DMS114 treated with DMSO at 0.1 percent for 48 hours (cell line): ENCODE results near the gene PPP1CC.
"Not testable (repeated sequence)": the region's sequence is repeated elsewhere in the genome, so short reads cannot be mapped to it uniquely, and the experiment has no call there.

Experiments
- DNase-seq: peaks from one replicate; lab custom pipeline; 2025; ENCODE audit not compliant: unreplicated experiment; lab: John Stamatoyannopoulos, UW

The PPP1CC gene

DNA sequence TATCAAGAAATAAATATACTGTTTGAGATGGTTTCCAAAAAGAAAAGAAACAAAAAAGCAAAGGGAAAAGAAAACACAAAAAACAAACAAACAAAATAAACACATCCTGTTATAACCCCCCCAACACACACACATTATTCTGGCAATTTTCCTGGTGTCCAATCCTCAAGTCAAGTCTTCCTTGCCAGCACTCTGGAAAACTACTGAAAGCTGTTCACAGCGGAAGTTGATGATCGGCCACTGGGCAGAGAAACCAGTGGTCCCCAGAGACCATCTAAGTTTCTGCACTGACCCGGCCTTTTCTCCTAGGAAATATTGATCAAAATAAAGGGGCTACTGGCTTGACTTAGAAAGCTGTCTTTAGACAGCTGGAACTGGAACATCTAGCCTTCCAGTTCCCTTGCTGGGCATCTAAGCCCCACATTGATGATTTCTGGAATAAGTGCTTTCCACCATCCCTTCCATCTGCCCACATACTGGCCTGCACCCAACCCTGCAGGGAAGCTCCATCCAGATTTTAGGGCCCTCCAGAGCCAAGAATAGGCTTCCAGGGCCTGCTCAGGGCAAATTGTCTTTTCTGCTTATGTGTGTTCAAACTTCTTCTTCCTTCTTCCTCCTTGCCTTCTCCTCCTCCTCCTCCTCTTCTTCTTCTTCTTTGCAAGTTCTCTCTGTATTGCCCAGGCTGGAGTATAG, 11.6 kb upstream of the PPP1CC start:
- DNase-seq, result no peak

DNA sequence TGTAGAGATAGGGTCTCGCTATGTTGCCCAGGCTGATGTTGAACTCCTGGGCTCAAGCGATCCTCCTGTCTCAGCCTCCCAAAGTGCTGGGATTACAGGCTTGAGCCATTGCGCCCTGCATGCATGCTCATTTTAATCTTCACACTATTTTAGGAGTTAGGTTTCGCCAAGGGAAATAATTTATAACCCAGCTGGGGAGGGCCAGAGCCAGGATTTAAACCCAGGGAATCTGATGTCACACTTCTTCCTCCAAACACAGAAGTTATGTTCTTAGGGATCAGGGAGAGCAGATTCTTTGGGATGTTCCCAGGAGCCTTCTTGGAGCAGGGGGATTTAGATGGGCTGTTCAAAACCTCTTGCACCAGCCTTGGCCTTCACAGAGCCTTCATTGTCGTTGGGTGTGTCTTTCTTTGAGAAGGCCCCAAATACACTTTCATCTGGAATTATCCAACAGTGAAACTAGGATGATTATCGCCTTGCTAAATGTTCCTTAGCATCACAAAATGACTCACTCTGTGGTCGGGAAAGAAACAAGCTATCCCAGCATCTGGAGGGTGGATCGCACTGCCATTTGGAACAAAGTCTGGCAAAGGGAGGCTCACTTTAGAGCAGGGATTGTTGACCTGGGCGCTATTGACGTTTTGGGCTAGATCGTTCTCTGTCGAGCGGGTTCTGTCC, 8.2 kb upstream of the PPP1CC start:
- DNase-seq, result no peak

DNA sequence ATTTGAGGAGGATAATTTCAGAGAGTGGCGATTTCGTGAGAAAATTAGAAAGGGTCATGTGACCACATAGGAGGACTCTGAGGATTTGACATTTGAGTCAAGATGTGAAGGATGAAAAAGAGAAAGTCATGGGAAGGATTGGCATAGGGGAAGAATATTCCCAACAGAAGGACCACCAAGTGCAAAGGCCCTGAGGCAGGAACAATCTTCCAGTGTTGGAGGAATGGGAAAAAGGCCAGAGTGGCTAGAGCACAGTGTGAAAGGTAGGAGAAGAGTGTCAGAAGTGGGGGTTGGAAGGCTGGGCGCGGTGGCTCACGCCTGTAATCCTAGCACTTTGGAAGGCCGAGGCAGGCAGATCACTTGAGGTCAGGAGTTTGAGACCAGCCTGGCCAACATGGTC, 3.9 kb upstream of the PPP1CC start:
- no peak for DNase-seq

- no peak for DNase-seq
Measured at GRCh38 chr12:110745542-110746284, 3.0 kb upstream of the PPP1CC start.

DNA sequence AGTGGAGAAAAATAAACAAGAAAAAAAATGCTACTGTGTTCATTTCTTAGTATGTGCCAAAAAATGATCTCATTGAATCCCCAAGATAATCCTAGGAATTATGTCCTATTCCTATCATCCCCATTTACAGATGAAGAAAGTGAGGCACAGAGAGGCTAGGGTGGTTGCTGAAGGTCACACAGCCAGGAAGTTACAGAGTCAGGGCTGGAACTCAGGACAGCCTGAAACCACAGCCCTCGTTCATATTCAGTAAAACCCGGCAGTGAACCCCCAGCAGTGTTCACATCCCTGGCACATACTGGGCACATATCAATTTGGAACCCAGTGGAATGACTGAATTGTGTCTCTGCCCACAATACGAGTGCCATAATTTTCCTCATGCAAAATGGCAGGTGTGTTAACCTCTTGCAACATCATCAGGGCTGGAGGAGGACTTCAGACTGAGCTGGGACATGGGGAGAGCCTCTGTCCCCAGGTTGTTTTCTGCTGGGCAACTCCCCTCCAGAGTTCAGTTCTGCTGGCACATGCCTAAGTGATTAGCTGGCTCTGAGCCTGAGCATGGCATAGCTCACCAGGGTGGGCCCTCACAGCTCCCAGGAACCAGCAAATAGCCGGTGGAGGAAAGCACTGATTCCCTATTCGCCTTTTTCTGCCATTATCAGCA, 2.0 kb upstream of the PPP1CC start:
- no peak for DNase-seq

- no peak for DNase-seq
Measured at GRCh38 chr12:110744151-110744571, 1.5 kb upstream of the PPP1CC start.

DNA sequence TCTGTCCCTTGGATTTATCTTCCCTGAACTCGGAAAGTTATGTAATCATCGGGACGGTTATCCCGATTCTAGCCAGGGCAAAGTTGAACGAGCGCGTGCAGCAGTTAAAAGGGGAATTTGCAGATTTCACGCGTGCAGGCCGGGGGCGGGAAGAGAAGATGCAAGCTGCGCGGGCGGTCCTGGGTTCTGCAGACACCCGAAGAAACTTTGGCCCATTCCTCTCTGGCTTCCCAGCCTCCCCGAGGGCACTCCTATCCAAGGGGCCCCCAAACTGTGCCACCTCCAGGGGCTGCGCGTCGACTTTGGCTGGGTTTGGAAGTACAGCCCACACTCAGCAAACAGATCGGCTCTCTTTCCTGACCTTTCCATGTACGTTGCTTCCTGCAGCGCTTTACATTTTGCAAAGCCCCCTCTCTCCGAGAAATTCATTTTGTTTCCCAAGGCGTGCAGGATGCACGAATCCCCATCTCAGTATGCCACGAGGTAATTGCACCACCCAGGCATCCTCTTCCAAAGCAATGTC, 941 bp upstream of the PPP1CC start:
- no peak for DNase-seq

- DNase-seq, result no peak
Measured at GRCh38 chr12:110742096-110742717, 484 bp downstream of the PPP1CC start.

DNA sequence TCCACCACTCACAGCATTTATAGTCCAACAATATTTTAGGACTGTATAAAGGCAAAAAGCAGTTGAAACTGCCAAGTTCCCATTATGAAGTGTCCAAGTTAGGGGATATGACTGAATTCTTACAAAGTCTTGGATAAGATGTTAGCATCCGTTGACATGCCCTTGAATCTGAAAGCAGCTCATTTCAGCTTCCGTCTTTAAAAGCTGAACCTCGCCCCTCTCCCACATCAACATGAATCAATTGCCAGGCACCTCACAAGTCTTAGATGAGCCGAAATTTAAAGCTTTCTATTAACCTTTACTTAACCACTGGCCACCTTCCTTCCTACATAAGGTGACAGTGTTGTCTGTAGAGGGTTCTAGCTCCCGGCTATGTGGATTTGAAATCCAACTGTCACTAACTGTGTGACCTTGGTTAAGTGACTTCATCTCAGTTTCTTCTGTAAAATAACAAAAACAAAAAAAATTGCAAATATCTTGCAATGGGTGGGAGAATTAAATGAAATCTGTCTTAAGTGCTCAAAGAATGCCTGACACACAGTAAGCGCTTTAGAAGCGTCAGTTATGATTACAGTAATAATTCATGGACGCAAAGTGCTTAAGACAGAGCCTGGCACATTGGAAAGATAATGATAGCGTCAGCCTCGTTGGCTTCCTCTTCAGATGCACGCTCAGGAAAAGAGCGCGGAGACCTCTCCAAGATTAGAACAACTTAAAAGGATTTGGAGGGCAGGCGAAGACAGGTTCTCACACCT, 1.2 kb downstream of the PPP1CC start:
- DNase-seq, result no peak

DNA sequence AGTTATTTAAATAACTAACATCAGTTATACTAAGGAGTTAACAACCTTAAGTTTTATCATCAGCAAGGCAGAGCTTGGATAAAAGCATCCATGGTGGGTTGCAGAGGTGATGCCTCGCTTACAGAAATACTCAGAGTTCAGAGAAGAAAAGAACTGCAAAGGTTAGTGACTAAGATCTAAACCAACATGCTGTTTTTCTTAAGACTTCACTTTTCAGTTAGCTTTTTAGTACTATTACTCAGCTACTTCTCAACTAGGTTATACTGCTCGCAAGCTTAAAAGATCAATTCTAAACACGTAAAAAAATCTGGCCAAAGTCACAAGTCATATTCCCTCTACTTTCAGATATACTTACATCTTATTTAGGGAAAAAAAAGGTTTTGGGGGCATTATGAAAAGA, 2.8 kb downstream of the PPP1CC start:
- no peak for DNase-seq

GRCh38 chr12:110739488-110739887, 3.2 kb downstream of the PPP1CC start:
- DNase-seq, result no peak

GRCh38 chr12:110737532-110737931, 5.2 kb downstream of the PPP1CC start:
- DNase-seq, result no peak

DNA sequence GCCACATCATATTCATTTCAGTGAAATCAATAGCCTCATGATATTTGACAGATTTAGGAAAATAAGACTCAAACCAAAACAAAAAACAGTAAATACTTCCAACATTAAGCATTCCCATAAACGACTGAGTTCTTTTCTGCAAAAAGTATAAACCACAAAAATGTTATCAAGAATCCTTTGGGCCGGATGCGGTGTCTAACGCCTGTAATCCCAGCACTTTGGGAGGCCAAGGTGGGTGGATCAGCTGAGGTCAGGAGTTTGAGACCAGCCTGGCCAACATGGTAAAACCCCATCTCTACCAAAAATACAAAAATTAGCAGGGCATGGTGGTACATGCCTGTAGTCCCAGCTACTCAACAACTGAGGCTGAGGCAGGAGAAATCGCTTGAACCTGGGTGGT, 5.7 kb downstream of the PPP1CC start:
- DNase-seq, result not testable (repeated sequence)

GRCh38 chr12:110733900-110734299, 8.8 kb downstream of the PPP1CC start:
- no peak for DNase-seq

- no peak for DNase-seq
Measured at GRCh38 chr12:110733089-110733715, 9.5 kb downstream of the PPP1CC start.

GRCh38 chr12:110732572-110732971, 10.1 kb downstream of the PPP1CC start:
- DNase-seq, result no peak

GRCh38 chr12:110731479-110731878, 11.2 kb downstream of the PPP1CC start:
- DNase-seq, result no peak

DNA sequence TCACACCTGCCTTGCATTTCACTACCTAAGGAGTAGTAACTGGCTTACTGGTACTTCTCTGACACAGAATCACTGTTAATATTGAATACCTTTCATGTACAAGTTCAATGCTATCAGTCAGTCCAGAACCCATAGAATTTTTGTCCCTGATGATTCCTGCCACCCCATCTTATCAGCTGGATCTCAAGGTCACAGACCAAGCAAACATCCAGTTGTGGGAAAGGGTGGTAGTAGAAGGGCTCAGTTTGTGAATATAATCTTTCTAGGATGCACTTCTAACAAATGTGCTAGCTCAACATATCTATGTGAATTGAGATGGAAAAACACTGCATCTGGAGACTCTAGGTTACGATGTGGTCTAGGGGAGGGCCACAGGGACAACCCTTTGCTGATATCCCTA, 14.1 kb downstream of the PPP1CC start:
- DNase-seq, result no peak

- no peak for DNase-seq
Measured at GRCh38 chr12:110726708-110727369, 15.9 kb downstream of the PPP1CC start.
